ENCODE data around the gene CMA1. TPM values are rescaled to one million over a fixed set of nuclear protein-coding genes. Genes with fewer than 3 reads are reported as not detected.

CMA1 gene
- total RNA-seq, 4 donors from 2014 or later: 0.98 to 2.2 (median 1.9) TPM; not detected in 1

DNA sequence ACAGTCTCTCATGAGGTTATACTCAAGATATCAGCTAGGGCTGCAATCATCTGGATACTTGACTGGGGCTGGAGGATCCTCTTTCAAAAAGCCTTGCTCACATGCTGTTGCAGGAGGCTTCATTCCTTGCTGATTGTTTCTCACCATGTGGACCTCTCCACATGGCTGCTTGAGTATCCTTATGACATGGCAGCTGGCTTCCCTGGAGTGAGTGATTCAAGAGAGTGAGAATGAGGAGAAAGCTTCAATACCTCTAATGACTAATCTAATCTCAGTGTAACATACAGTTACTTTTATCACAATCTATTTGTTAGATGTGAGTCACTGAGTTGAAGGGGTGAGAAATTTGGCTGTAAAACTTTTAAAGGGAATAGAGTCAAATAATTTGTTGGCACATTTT, 51.1 kb downstream of the CMA1 start:
- TF ChIP-seq, protein P1, sequence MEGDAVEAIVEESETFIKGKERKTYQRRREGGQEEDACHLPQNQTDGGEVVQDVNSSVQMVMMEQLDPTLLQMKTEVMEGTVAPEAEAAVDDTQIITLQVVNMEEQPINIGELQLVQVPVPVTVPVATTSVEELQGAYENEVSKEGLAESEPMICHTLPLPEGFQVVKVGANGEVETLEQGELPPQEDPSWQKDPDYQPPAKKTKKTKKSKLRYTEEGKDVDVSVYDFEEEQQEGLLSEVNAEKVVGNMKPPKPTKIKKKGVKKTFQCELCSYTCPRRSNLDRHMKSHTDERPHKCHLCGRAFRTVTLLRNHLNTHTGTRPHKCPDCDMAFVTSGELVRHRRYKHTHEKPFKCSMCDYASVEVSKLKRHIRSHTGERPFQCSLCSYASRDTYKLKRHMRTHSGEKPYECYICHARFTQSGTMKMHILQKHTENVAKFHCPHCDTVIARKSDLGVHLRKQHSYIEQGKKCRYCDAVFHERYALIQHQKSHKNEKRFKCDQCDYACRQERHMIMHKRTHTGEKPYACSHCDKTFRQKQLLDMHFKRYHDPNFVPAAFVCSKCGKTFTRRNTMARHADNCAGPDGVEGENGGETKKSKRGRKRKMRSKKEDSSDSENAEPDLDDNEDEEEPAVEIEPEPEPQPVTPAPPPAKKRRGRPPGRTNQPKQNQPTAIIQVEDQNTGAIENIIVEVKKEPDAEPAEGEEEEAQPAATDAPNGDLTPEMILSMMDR (IDR thresholded peaks at IDR 0.05; ENCODE audit: low read depth): no peak

Other genes starting within 250 kb of the CMA1 start
- gene TGM1, start 245.1 kb downstream of the CMA1 start, total RNA-seq: 1 to 10 TPM in 1 of 4 donors, under 1 TPM in 2, not detected in 1; 0.49 to 1.3 (median 0.85) TPM
- 10 to 100 TPM; 11.9 to 34.9 (median 22.6) TPM for gene RABGGTA, start 236.7 kb downstream of the CMA1 start, total RNA-seq
- gene DHRS1, start 208.5 kb downstream of the CMA1 start, total RNA-seq: 10 to 100 TPM; 22.7 to 33.0 (median 28.6) TPM
- gene NOP9, start 208.4 kb downstream of the CMA1 start, total RNA-seq: 10 to 100 TPM; 14.3 to 19.4 (median 15.1) TPM
- 10 to 100 TPM in 2 of 4 donors, 1 to 10 TPM in 2; 5.2 to 14.3 (median 10.3) TPM for gene CIDEB, start 200.3 kb downstream of the CMA1 start, total RNA-seq
- gene LTB4R2, start 198.1 kb downstream of the CMA1 start, total RNA-seq: 10 to 100 TPM in 1 of 4 donors, 1 to 10 TPM in 3; 2.0 to 11.9 (median 6.4) TPM
- 10 to 100 TPM in 1 of 4 donors, 1 to 10 TPM in 3; 4.2 to 10.9 (median 7.5) TPM for gene LTB4R, start 196.8 kb downstream of the CMA1 start, total RNA-seq
- gene ADCY4, start 173.2 kb downstream of the CMA1 start, total RNA-seq: 100 to 1,000 TPM in 1 of 4 donors, 10 to 100 TPM in 3; 16.5 to 103 (median 28.8) TPM
- gene RIPK3, start 168.3 kb downstream of the CMA1 start, total RNA-seq: 10 to 100 TPM; 10.3 to 14.3 (median 12.3) TPM
- 10 to 100 TPM; 20.9 to 33.5 (median 26.1) TPM for gene NFATC4, start 140.1 kb downstream of the CMA1 start, total RNA-seq
- 10 to 100 TPM in 1 of 4 donors, 1 to 10 TPM in 3; 4.7 to 14.5 (median 7.8) TPM for gene NYNRIN, start 109.3 kb downstream of the CMA1 start, total RNA-seq
- 1 to 10 TPM; 2.7 to 6.4 (median 4.0) TPM for gene CBLN3, start 78.6 kb downstream of the CMA1 start, total RNA-seq
- 10 to 100 TPM; 29.5 to 81.8 (median 57.2) TPM for gene KHNYN, start 78.3 kb downstream of the CMA1 start, total RNA-seq
- gene SDR39U1, start 65.5 kb downstream of the CMA1 start, total RNA-seq: 10 to 100 TPM; 24.5 to 39.7 (median 27.6) TPM
- gene CTSG, start 68.0 kb upstream of the CMA1 start, total RNA-seq: 10 to 100 TPM in 1 of 4 donors, 1 to 10 TPM in 2, not detected in 1; 2.9 to 13.9 (median 4.8) TPM
- not detected for gene GZMH, start 101.4 kb upstream of the CMA1 start, total RNA-seq
- 1 to 10 TPM in 3 of 4 donors, under 1 TPM in 1; 0.66 to 2.8 (median 2.0) TPM for gene GZMB, start 125.9 kb upstream of the CMA1 start, total RNA-seq